HG02623 (cell line): ENCODE measurements around the gene TMCO4.

Experiments used
- ATAC-seq: cut with Tn5 transposase; IDR thresholded peaks from one replicate; pipeline ENCODE4 v1.9.1; 2021; ENCODE audit warnings: moderate library complexity; ENCODE audit not compliant: unreplicated experiment

TMCO4 gene

DNA sequence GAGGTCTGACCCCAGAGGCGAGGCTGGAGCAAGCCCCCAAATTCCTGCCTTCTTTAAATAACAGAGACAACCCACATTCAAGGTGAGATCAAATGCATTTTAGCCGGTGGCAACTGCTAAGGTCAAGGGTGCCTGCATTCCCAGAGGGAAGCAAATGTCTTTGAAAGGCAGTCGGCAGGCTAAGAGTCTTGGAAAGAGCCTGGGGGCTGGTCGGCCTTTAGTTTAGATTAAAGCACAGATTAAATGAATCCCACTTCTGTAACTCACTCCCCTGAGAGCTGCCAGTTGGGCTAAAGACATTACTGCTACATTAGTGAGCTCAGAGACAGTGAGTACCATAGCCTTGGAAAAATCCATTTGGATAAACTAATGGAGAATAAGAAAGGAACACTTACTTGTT is 75.8 kb downstream of the TMCO4 start:
- ATAC-seq, result no peak

DNA sequence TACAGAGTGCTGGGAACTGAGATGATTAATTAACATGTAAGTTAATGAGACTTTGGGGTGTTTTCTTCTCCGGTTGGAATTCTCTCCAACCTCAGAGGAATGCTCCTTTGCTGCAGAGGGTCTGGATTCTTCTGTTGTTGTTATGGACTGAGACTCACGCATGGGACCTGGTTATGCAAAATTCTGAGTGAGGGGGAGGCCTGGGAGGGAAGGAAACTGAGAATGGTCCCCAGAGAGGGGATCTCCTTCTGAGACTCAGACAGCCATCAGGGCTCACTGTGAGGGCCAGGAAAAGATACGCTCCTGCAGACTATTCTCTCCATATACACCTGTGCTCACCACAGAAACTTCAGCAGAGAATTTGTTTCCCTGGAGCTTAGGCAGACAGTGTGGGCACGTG is 78.7 kb downstream of the TMCO4 start:
- ATAC-seq, result no peak

DNA sequence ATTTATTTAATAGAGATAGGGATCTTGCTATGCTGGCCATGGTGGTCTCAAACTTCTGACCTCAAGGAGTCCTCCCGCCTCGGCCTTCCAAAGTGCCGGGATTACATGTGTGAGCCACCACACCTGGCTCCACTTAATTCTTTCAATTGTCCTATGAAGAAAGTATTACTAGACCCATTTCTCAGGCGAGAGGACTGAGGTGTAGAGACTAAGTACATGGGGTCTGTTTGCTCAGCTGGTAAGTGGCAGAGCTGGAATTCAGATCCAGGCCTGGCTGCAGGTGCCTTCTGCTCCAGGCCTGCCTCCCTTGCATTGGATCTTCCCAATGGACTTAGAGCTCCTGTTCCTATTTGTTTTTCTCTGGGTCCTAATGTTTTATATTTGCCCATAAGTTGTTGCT is 79.5 kb downstream of the TMCO4 start:
- no peak for ATAC-seq

DNA sequence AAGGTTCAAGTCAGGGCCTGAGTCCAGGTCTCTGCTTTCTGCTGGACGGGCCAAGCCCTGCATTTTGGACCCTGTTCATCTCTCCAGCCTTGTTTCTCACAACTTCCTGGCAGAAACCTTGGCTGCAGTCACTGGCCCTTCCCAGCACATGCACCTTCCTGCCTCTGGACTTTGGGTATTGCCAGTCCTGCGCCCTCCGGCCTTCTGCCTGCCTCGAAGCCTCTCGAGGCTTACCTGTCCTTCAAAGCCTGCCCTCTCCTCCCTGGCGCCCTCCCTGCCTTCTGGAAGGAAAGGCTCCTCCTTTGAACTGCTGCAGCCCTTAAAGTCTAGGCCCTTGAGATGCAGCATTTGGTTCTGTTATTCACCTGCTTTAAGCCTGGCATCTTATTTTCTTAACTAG is 82.2 kb downstream of the TMCO4 start:
- no peak for ATAC-seq

DNA sequence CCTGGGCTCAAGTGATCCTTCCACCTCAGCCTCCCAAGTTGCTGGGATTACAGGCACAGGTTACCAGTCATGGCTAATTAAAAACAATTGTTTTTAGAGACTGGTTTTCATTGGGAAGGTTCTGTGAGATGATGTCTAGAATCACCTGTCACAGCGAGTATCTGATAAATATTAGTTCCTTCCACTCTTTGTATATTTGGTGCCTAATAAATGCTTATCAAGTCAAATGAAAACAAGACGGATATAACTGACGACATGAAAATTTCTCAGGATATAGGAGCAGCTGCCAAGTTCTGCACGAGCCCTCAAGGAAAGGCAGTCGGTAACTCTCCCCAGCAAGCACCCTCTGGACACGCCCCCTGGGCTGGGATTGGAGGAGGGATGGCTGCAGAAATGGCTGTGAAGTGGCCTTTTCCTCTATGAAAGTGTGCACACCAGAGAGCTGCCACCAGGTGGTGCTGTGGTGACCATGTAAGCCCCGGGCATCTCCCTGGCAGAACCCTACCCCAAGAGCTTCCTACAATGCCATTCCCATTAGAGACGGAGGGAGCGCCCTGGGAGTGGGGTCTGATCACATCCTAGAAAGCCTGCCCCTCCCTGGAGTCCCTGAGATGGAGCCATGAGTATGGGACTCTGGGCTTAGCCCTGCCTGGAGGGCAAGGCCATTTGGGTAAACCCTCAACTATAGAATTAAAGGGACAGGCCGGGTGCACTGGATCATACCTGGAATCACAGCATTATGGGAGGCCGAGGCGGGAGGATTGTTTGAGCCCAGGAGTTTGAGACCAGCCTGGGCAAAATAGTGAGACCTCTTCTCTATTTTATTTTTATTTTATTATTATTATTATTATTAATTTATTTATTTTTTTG is 84.1 kb downstream of the TMCO4 start:
- no peak for ATAC-seq

DNA sequence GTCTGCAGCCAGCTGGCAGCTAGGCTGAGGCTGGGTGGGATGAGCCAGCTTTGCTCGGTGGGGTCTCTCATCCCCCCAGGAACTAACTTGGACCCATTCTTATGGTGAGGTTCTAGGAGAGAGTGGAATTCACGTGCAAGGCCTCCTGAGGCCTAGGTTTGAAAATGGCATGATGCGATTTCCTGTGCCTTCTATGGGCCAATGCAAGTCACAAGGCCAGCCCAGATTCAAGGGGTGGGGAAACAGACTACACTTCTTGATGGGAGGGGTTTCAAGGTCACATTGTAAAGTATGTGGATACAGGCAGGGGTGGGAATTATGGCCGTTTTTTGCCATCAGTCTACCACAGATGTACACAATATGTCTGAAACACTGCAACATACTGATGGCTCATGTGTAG is 86.8 kb downstream of the TMCO4 start:
- no peak for ATAC-seq

DNA sequence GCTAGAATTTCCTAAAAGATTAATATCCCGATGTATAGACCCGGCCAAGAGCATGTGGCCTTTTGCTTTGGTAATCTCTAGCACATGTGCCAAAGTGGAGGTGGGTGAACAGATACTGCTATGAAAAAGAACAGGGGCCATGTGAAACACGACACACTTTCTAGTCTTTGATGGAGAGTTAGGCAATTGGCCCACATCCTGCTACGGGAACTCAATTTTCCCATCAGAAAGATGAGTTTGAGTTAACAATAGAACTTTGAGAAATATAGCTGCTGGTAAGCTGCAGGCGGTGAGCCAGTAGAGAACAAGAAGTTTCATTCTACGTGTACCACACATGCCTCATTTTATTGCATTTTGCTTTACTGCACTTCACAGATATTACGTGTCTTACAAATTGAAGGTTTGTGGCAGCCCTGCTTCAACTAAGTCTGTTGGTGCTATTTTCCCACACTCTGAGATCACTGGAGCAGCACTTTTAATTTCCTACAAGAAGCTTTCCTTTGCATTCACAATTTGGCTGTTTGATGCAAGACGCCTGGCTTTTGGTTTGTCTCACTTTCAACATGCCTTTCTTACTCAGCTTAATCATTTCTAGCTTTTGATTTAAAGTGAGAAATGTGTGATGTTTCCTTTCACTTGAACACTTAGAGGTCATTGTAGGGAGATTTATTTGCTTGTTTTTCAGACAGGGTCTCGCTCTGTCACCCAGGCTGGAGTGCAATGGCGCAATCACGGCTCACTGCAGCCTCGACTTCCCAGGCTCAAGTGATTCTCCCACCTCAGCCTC is 88.7 kb downstream of the TMCO4 start:
- ATAC-seq, result no peak

DNA sequence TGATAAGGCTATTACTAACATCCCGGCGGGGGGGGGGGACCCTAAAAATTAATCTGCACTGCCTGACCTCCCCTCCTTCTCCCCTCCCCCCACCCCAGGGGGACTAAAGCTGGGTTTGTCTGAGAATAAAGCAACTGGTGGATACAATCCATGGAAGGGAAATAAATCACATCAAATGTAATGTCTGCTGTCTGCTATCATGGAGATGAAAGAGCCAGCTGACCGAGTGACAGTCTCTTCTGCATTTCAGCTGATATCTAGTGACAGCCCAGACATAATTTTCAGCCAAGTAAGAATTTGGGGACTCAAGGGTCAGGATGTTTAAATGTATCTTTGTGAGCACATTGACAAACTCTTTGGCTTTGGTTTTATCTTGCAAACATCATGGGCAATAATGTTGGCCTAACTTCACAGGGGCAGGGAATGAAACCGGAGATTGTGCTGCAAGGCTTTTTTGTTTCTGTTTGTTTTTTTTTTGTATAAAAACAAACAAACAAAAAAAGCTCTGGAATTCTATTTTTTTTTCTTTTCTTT is 90.4 kb downstream of the TMCO4 start:
- no peak for ATAC-seq

DNA sequence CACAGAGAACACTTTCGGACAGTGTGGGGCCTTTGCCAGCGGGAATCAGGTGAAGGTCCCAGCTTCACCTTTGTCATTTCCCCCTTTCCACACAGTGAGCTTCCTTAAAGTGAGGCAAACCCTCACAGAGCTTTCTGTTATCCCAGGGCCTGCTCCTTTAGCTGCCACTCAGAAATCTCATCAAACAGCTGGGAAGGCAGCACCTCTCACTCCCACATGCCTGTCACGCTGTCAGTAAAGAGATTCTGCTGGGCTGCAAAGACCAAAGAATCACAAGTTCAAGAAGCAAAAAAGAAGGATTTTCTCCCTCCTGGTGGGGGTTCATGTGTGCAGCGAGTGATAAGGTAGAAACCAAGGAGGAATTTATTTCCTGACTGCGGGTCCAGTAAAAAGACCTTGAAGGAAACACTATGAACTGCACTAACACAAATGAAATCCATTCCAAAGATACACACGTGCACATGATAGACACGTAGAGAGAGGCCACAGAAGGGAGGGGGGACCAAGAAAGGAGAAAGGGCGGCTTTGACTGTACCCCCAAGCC is 91.1 kb downstream of the TMCO4 start:
- ATAC-seq, result no peak

DNA sequence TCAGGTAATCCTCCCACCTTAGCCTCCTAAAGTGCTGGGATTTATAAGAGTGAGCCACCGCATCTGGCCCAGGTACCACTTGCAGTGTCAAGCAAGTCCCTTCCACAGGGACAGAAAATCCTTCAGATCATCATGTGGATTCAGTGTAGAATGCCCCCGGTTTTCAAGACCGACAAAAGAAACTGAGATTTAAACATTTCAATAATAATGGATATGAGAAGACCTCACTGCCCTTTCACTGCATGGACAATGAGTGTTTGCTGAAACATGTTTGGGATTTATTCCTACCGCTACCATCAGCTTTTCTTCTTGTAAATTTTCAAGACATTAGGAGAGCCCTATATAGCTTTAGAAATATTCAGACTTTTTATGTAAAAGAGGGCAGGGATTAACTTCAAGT is 93.6 kb downstream of the TMCO4 start:
- ATAC-seq, result no peak

DNA sequence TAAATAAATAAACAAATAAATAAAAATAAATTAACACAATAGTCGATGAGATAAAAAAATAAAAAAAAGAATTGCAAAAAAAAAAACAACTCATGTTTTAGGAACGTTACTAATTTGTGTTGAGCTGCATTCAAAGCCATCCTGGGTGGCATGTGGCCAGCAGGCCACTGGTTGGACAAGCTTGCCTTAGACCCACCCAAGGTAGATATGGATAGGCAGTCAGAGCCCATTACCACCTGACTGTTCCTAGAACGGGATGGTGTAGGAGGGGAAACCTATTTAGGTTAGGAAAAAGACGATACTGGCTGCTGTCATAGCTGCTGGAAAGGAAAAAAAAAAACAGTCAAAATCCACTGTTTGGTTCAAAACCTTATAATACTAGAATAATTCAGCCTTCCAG is 94.3 kb downstream of the TMCO4 start:
- no peak for ATAC-seq

DNA sequence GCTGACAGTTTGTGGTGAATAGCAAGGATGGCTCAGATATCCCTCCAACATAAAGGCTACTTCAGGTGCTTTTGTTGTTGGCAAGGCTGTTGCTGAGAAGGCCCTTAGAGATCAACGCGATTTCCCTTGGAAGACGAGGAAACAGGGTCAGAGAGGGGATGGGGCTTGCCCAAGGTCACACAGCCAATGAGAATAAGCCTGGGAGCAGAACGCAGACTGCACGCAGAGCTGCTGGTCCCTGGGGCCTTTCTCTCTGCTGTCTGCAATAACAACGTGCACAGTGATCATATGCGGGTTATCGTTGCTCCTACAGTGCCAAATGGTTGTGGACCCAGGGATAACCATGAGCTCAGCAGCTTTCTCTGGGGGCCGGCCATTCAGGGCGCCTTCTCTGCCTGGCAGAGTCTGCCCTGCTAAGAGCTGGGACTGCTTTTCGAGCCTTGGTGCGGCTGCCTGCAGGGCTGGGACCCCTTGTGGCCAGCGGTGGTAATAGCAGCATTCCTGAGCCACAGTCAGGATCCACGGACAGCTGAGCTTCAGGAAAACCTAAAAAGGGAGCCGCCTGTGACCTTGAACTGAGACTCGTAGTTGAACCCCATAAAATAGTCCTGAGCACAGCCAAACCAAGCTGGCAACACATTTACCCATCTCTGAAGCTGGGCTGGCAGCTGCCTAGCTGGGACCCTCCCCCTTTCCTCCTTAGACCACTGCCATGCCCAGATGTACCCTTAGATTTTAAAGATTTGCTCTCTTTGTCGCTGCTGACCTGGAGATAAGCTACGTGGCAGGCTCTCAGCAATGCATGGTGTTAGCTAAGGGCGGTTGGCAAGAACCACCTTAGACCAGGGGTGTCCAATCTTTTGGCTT is 95.2 kb downstream of the TMCO4 start:
- no peak for ATAC-seq

DNA sequence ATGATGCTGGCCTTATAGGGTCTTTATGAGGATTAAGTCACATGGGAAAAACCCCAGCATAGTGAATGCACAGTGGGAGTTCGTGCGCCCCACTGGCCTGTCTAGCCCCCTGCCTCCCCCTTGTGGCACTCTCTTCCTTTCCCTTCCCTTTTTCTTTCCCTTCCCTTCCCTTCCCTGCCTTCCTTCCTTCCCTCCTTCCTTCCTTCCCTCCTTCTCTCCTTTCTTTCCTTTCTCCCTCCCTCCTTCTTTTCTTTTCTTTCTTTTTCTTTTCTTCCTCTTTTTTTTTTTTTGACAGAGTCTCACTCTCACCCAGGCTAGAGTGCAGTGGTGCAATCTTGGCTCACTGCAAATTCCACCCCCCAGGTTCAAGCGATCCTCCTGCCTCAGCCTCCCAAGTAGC is 96.4 kb downstream of the TMCO4 start:
- ATAC-seq, result no peak

DNA sequence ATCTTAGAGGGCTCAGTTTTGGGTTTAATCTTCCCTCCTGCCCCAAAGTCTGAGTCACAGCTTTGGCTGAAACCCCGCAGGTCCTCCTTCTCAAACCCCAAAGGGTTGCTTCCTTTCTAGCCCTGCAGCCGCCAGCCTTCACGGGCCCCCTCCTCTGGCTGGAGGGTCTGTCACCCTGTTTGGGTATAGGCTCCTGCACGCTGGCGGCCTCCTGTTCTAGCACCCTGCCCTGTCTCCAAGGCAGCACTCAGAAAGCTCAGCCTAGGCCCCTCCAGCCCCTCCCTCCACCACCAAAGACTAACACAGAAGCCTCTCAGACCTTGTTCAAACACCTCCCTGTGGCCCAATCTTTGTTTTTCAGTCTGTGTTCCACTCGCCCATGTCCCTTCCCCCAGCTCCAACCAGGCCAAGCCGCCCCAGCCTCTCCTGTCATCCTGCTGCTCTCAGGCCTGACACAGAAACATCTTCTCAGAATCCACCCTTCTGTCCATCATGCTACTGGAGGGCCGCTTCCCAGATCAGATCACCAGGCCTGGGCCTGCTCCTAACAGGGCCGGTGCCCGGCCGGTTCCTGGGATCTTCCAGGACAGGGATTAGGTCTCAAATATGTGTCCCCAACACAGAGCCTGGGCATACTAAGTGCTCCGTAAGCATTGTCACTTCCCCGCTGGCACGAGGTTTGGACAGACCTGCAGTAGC is 99.5 kb downstream of the TMCO4 start:
- ATAC-seq, result no peak

DNA sequence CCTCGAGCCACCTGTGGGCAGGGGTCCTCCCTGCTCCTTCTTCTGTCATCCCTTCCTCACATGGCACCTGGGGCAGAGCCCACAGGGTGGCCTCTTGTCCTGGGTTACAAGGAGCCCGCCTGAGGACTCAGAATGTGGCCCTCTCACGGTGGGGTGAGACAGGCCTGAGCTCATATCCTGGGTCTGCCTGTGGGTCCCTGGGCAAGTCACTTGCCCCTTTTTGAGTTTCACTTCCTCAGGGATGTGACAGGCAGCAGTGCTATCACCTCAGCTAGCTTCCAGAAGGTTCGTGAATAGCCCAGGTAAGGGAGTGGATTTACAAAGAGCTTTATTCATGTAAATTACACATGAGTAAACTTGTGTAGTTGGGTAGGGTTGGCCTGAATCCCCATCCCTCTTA is 101.5 kb downstream of the TMCO4 start:
- ATAC-seq, result no peak

DNA sequence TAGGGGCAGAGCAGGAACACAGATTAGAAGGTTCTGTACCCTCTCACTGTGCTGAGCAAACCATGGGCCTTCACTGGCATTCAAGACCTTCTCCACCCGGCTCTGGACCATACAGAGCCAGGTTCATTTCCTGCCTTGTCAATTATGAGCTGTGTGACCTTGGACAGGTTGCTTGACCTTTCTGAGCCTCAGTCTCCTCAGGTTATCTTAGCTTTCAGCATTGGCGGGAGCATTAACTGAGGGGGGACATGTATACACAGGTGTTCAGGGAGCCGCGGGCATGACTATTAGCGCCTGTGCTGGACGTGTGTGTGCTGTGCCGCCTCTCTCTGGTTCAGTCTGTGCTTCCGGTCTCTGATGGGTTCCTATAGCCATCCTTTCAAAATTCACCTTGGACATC is 102.9 kb downstream of the TMCO4 start:
- no peak for ATAC-seq

DNA sequence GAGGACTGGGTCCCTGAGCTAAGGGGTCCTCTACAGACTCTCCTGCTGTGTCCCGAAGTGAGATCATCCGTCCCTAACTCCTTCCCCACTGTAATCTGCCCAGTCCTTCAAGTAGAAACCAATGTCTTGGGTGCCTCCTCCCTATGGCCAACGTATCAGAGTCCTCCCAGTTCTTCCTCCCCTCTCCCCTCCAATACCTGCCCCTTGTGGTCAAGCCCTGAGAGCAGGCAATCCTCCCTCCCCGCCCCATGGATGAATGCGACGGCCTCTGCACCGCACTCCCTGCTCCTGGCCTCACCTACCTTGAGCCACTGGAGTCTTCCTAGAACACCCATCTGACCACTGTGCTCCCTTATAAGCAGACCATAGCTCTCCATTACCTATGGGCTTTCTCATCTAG is 103.9 kb downstream of the TMCO4 start:
- ATAC-seq, result no peak

DNA sequence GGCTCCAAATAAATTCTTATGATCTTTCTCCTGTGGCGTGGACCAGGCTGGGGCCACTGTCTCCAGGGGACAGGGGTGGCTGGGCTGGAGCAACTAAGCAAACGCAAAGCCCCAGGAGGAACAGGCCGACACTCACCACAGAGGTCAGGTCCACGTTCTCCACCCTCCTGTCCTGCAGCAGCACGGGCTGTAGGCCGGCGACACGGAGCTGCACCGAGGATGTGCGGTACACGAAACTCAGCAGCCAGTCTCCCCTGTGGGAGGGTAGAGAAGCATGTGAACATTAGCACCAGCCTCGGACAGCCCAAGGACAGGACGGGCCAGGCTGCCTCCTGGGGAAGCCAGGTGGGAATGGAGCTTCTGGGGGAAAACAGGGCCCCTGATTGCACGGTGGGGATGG is 105.4 kb downstream of the TMCO4 start:
- ATAC-seq, result no peak

DNA sequence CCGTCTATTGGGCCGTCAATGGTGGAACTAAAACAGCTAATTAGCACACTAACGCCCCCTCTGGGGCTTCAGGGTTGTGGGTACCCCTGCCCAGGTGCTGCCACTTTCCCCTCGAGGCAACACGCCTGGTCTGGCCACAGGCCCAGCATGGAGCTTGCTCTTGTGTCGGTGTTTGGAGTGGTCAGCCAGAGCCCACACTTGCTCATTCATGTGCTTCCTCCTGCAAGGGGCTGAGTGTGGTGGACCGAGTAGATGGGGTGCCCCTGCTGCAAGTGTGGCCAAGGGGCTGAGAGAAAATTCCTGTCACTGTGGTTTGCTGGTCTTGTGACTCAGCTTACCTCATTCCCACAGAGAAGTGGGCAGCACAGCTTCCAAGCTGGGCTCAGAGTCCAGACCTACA is 109.4 kb downstream of the TMCO4 start:
- ATAC-seq, result no peak

DNA sequence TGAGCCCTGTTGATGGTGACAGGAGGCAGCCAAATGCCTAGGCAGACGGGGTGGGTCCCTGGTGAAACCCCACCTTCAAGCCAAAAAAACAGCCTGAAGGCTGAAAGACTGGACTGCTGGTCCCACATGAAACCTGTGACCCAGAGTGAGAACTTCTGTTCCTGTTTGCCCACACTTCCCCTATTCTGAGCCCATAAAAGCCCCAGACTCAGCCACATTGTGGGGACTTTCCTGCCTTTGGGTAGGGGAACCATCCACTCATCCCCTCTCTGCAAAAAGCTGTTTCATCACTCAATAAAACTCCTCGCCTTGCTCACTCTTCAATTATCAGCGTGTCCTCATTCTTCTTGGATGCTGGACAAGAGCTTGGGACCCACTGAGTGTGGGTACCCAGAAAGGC is 109.9 kb downstream of the TMCO4 start:
- no peak for ATAC-seq
